PC-9 (cell line): Measurements from ENCODE around the gene CMTM2. TPM values are rescaled to one million over a fixed set of nuclear protein-coding genes. Genes with fewer than 3 reads are reported as not detected.
A peak's percentile ranks its signal among the peaks of the same experiment; 100 is the strongest.

Experiments used
- BruUV-seq: library from RNA; stranded (reverse); fragments of 400-500 nt; replicated peaks from 2 replicates; lab custom pipeline; 2021; lab: Mats Ljungman, UMichigan
- CTCF ChIA-PET: fragments of 300-600 bp; sonication (Branson Sonifier 250); formaldehyde crosslinking; loops from one replicate; lab custom pipeline; 2022; ENCODE audit warnings: antibody characterized with exemption; lab: Charles Lee
- POLR2A ChIA-PET: fragments of 300-600 bp; sonication (Branson Sonifier 250); formaldehyde crosslinking; loops from one replicate; lab custom pipeline; 2022; ENCODE audit warnings: antibody characterized with exemption; ENCODE audit not compliant: unreplicated experiment; lab: Charles Lee
- DNase-seq, 2 experiments: peaks; one replicate each; pipeline versions ENCODE4 v3.0.0 to v3.0.0-alpha.2; 2015 to 2022; ENCODE audit warnings: mixed read lengths in 1 of 2
- H2AFZ ChIP-seq: fragments of 200-600 bp; sonication (generic); 2 replicates; pipeline ENCODE4 v1.8.1; 2017; ENCODE audit warnings: antibody characterized with exemption
- H3F3A ChIP-seq: fragments of 200-600 bp; sonication (generic); 2 replicates; pipeline ENCODE4 v1.8.1; 2017; ENCODE audit warnings: antibody characterized with exemption, mild to moderate bottlenecking, low read depth; ENCODE audit not compliant: insufficient read depth
- H3K27ac ChIP-seq: fragments of 200-600 bp; sonication (generic); 2 replicates; pipeline ENCODE4 v1.6.1; 2016; ENCODE audit warnings: mixed run types
- H3K27me3 ChIP-seq: fragments of 200-600 bp; sonication (generic); 2 replicates; pipeline ENCODE4 v1.6.1; 2016; ENCODE audit warnings: low read depth, mixed run types; ENCODE audit not compliant: insufficient read depth
- H3K36me3 ChIP-seq: fragments of 200-600 bp; sonication (generic); 2 replicates; pipeline ENCODE4 v1.6.1; 2016; ENCODE audit warnings: low read depth, mixed run types
- H3K4me1 ChIP-seq: fragments of 200-600 bp; sonication (generic); replicated peaks from 2 replicates; pipeline ENCODE4 v1.6.1; 2016; ENCODE audit warnings: mixed run types; ENCODE audit not compliant: insufficient read depth
- H3K4me2 ChIP-seq: fragments of 200-600 bp; sonication (generic); 2 replicates; pipeline ENCODE4 v1.6.1; 2017; ENCODE audit warnings: mixed run types
- H3K4me3 ChIP-seq: fragments of 200-600 bp; sonication (generic); 2 replicates; pipeline ENCODE4 v1.6.1; 2016; ENCODE audit warnings: mixed run types
- H3K79me2 ChIP-seq: fragments of 200-600 bp; sonication (generic); 2 replicates; pipeline ENCODE4 v1.6.1; 2017; ENCODE audit warnings: low read depth, mixed run types
- H3K9me2 ChIP-seq: fragments of 200-600 bp; sonication (generic); 2 replicates; pipeline ENCODE4 v1.8.1; 2017; ENCODE audit warnings: mild to moderate bottlenecking; ENCODE audit not compliant: insufficient read depth
- H3K9me3 ChIP-seq: fragments of 200-600 bp; sonication (generic); 2 replicates; pipeline ENCODE4 v1.8.1; 2016; ENCODE audit warnings: low read depth; ENCODE audit not compliant: insufficient read depth
- H4K20me1 ChIP-seq: fragments of 200-600 bp; sonication (generic); 2 replicates; pipeline ENCODE4 v1.8.1; 2017; ENCODE audit not compliant: insufficient read depth
- EZH2 ChIP-seq: fragments of 200-600 bp; sonication (generic); IDR thresholded peaks from 2 replicates; pipeline ENCODE4 v1.8.0; 2017; ENCODE audit warnings: antibody characterized with exemption, low read depth
- intact Hi-C: fragments of 100-400 bp; cut with micrococcal nuclease; formaldehyde crosslinking; loops from one replicate; pipeline ENCODE4 v1.10.0; 2022; ENCODE audit not compliant: unreplicated experiment
- total RNA-seq: library from RNA; stranded (reverse); gene quantifications from 2 replicates; pipeline ENCODE4 v1.2.3, GENCODE V29; 2021
- TF ChIP-seq, protein P1 (sequence below): fragments of 200-600 bp; sonication (generic); conservative IDR thresholded peaks from 2 replicates; pipeline ENCODE4 v1.6.1; 2017; ENCODE audit warnings: mixed run types, antibody characterized with exemption, mild to moderate bottlenecking, moderate library complexity

The CMTM2 gene
- total RNA-seq, 1 experiment from 2014 or later: not detected

DNA sequence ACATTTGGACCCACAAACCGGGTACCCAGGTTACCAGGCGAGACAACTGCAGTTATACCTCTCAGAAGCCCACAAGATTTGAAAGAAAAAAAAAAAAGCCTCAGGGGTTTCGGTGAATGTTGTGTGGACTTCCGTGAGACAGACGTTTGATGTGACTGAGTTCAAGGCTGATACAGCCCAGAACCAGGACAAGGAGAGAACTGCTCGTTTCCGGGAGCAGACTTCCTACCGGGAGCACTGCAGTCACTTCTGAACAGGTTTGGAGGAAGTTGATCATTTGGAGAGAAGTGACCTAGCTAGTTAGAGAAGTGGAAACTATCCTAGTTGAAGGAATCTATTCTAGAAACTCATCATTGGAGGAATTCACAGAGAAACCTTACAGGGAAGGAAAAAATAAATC lies 26.0 kb upstream of the CMTM2 start:
- DNase-seq: no peak
- intact Hi-C loops: loop anchor here (2.0 to 5.0 kb wide), 4 partner anchors 30 to 66 kb away; partner anchors contain the start of gene CMTM3
- H3K9me3 ChIP-seq: no peaks in the 10 kb centered on the region

GRCh38 chr16:66554021-66554420 lies 25.2 kb upstream of the CMTM2 start:
- H3K4me2 ChIP-seq: peak overlapping the region; percentile 91
- no peak for DNase-seq
- peaks cover 5% of the 10 kb centered on the region; the same call in 1 of the 2 replicates for H3F3A ChIP-seq
- H3K4me1 ChIP-seq: peaks cover 30% of the 10 kb centered on the region
- ChIA-PET CTCF (interaction anchor here (0.6 kb wide), 1 partner anchor 10 kb away, joined by 3 read pairs; no protein-coding TSS in a partner anchor), POLR2A (no interaction called here)
- H4K20me1 ChIP-seq: no peaks in the 10 kb centered on the region
- no peak overlapping the region for H3K27ac ChIP-seq
- H2AFZ ChIP-seq: no peak overlapping the region
- peak overlapping the region; percentile 66; the same call in 1 of the 2 replicates for H3K4me3 ChIP-seq
- H3K9me2 ChIP-seq: no peaks in the 10 kb centered on the region
- intact Hi-C loops: loop anchor here (5.0 kb wide), 1 partner anchor 48 kb away; the partner anchor contains the start of gene CMTM3
- H3K9me3 ChIP-seq: no peaks in the 10 kb centered on the region
- H3K79me2 ChIP-seq: peaks cover 20% of the 10 kb centered on the region
- no peaks in the 10 kb centered on the region for H3K27me3 ChIP-seq
- no peak for TF ChIP-seq EZH2
- H3K36me3 ChIP-seq: 0 out of 2 replicates have a peak, but pooled peaks cover 6% of the 10 kb centered on the region
- BruUV-seq: no TSS peak

More for the DNA sequence above, 26.0 kb upstream of the CMTM2 start:
- no peaks in the 10 kb centered on the region for H3K9me2 ChIP-seq
- ChIA-PET CTCF (no interaction called here), POLR2A (no interaction called here)
- 0 out of 2 replicates have a peak, but pooled peaks cover 6% of the 10 kb centered on the region for H3K36me3 ChIP-seq
- peaks cover 30% of the 10 kb centered on the region for H3K4me1 ChIP-seq
- no peak for TF ChIP-seq EZH2
- TF ChIP-seq, protein P1, sequence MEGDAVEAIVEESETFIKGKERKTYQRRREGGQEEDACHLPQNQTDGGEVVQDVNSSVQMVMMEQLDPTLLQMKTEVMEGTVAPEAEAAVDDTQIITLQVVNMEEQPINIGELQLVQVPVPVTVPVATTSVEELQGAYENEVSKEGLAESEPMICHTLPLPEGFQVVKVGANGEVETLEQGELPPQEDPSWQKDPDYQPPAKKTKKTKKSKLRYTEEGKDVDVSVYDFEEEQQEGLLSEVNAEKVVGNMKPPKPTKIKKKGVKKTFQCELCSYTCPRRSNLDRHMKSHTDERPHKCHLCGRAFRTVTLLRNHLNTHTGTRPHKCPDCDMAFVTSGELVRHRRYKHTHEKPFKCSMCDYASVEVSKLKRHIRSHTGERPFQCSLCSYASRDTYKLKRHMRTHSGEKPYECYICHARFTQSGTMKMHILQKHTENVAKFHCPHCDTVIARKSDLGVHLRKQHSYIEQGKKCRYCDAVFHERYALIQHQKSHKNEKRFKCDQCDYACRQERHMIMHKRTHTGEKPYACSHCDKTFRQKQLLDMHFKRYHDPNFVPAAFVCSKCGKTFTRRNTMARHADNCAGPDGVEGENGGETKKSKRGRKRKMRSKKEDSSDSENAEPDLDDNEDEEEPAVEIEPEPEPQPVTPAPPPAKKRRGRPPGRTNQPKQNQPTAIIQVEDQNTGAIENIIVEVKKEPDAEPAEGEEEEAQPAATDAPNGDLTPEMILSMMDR: no peak
- H3K4me3 ChIP-seq: peak overlapping the region; percentile 66; the same call in 1 of the 2 replicates
- H3K27ac ChIP-seq: no peak overlapping the region
- H2AFZ ChIP-seq: peak overlapping the region; percentile 98
- H3F3A ChIP-seq: peaks cover 7% of the 10 kb centered on the region; the same call in 1 of the 2 replicates
- BruUV-seq: no TSS peak
- H3K27me3 ChIP-seq: no peaks in the 10 kb centered on the region
- H3K4me2 ChIP-seq: peak overlapping the region; percentile 91
- no peaks in the 10 kb centered on the region for H4K20me1 ChIP-seq
- peaks cover 20% of the 10 kb centered on the region for H3K79me2 ChIP-seq

GRCh38 chr16:66554495-66554894 lies 24.8 kb upstream of the CMTM2 start:
- no peak overlapping the region for H3K4me3 ChIP-seq
- no peaks in the 10 kb centered on the region for H3K9me3 ChIP-seq
- H2AFZ ChIP-seq: no peak overlapping the region
- peaks cover under 1% of the 10 kb centered on the region; the same call in 1 of the 2 replicates for H3F3A ChIP-seq
- no peak for DNase-seq
- peaks cover 30% of the 10 kb centered on the region for H3K4me1 ChIP-seq
- H3K79me2 ChIP-seq: peaks cover 20% of the 10 kb centered on the region
- no peak for TF ChIP-seq EZH2
- TF ChIP-seq, protein P1: no peak
- no peak overlapping the region for H3K4me2 ChIP-seq
- intact Hi-C loops: loop anchor here (5.0 kb wide), 1 partner anchor 48 kb away; the partner anchor contains the start of gene CMTM3
- H3K27ac ChIP-seq: no peak overlapping the region
- no peaks in the 10 kb centered on the region for H4K20me1 ChIP-seq
- no peaks in the 10 kb centered on the region for H3K27me3 ChIP-seq
- H3K36me3 ChIP-seq: 0 out of 2 replicates have a peak, but pooled peaks cover 10% of the 10 kb centered on the region
- no TSS peak for BruUV-seq
- H3K9me2 ChIP-seq: no peaks in the 10 kb centered on the region
- POLR2A ChIA-PET: no interaction called here
- CTCF ChIA-PET: interaction anchor here (0.6 kb wide), 1 partner anchor 9 kb away, joined by 3 read pairs; no protein-coding TSS in a partner anchor
